IMR-90 (cell line): ENCODE data around the gene PPP1R14D. TPM values are rescaled to one million over a fixed set of nuclear protein-coding genes. Genes with fewer than 3 reads are reported as not detected.

Source experiments
- ATAC-seq: fragments of 200-7000 bp; cut with Tn5 transposase; 2 replicates; pipeline ENCODE4 v1.9.1; 2020; ENCODE audit warnings: low read depth, mild to moderate bottlenecking, moderate library complexity
- BruUV-seq: library from RNA; stranded (reverse); fragments of 400-500 nt; replicated peaks from 2 replicates; lab custom pipeline; 2021; lab: Mats Ljungman, UMichigan
- CTCF ChIA-PET: fragments of 300-600 bp; formaldehyde crosslinking; extraction: SDS; loops from one replicate; lab custom pipeline; 2021; ENCODE audit warnings: antibody characterized with exemption; lab: Yijun Ruan, JAX
- POLR2A ChIA-PET: fragments of 300-600 bp; sonication (Branson Sonifier 250); formaldehyde crosslinking; loops from one replicate; lab custom pipeline; 2022; ENCODE audit warnings: antibody characterized with exemption; ENCODE audit not compliant: unreplicated experiment; lab: Charles Lee
- DNase-seq: peaks from one replicate; pipeline ENCODE4 v3.0.0; 2013
- H2AFZ ChIP-seq: replicated peaks from 2 replicates; pipeline ENCODE3; 2013; ENCODE audit warnings: low read length, mild to moderate bottlenecking; ENCODE audit not compliant: poor library complexity
- H2AK5ac ChIP-seq: 2 replicates; pipeline ENCODE4 v1.6.1; 2013; ENCODE audit warnings: low read depth, low read length, inconsistent platforms
- H2AK9ac ChIP-seq: replicated peaks from 2 replicates; pipeline ENCODE3; 2013; ENCODE audit warnings: mild to moderate bottlenecking, low read depth, low read length, moderate library complexity; ENCODE audit not compliant: poor library complexity
- H2BK120ac ChIP-seq: 2 replicates; pipeline ENCODE4 v1.6.1; 2013; ENCODE audit warnings: low read depth, low read length, inconsistent platforms
- H2BK15ac ChIP-seq: 3 replicates; pipeline ENCODE4 v1.6.1; 2013; ENCODE audit warnings: low read depth, low read length, inconsistent platforms
- H2BK20ac ChIP-seq: 2 replicates; pipeline ENCODE4 v1.6.1; 2013; ENCODE audit warnings: low read depth, mild to moderate bottlenecking, inconsistent platforms, low read length, moderate library complexity
- H2BK5ac ChIP-seq: 2 replicates; pipeline ENCODE4 v1.6.1; 2013; ENCODE audit warnings: mild to moderate bottlenecking, low read depth, low read length, inconsistent platforms; ENCODE audit not compliant: poor library complexity, severe bottlenecking
- H3K14ac ChIP-seq: replicated peaks from 2 replicates; pipeline ENCODE4 v1.6.1; 2013; ENCODE audit warnings: low read depth, low read length, inconsistent platforms
- H3K18ac ChIP-seq: 2 replicates; pipeline ENCODE4 v1.6.1; 2013; ENCODE audit warnings: low read depth, low read length, control low read depth
- H3K23ac ChIP-seq: 2 replicates; pipeline ENCODE4 v1.6.1; 2013; ENCODE audit warnings: low read depth, low read length, inconsistent platforms
- H3K27ac ChIP-seq: 2 replicates; pipeline ENCODE4 v1.5.1; 2013; ENCODE audit warnings: mild to moderate bottlenecking, control low read depth, low read length; ENCODE audit not compliant: insufficient read depth
- H3K27me3 ChIP-seq: 2 replicates; pipeline ENCODE4 v1.6.1; 2013; ENCODE audit warnings: low read length; ENCODE audit not compliant: control insufficient read depth, insufficient read depth
- H3K36me3 ChIP-seq: 2 replicates; pipeline ENCODE4 v1.6.1; 2013; ENCODE audit warnings: low read length, mixed read lengths; ENCODE audit not compliant: control insufficient read depth, insufficient read depth
- H3K4ac ChIP-seq: 2 replicates; pipeline ENCODE4 v1.6.1; 2013; ENCODE audit warnings: low read depth, low read length, inconsistent platforms
- H3K4me1 ChIP-seq: 2 replicates; pipeline ENCODE4 v1.6.1; 2013; ENCODE audit warnings: low read length, mixed read lengths; ENCODE audit not compliant: control insufficient read depth, insufficient read depth
- H3K4me2 ChIP-seq: 2 replicates; pipeline ENCODE4 v1.6.1; 2013; ENCODE audit warnings: low read depth, mild to moderate bottlenecking, control low read depth, low read length, moderate library complexity
- H3K4me3 ChIP-seq: 2 replicates; pipeline ENCODE4 v1.5.1; 2013; ENCODE audit warnings: low read depth, mild to moderate bottlenecking, control low read depth, low read length, moderate library complexity; ENCODE audit not compliant: insufficient read depth
- H3K56ac ChIP-seq: 2 replicates; pipeline ENCODE4 v1.6.1; 2013; ENCODE audit warnings: low read length, inconsistent platforms; ENCODE audit not compliant: insufficient read depth; ENCODE audit errors: extremely low read depth
- H3K79me1 ChIP-seq, 2 experiments: 2 replicates each; pipeline ENCODE4 v1.6.1; 2013; ENCODE audit warnings: low read length in 2 of 2, inconsistent platforms in 1 of 2, low read depth in 1 of 2
- H3K9ac ChIP-seq: 2 replicates; pipeline ENCODE4 v1.6.1; 2013; ENCODE audit warnings: low read depth, low read length, control low read depth
- H3K9me1 ChIP-seq: 2 replicates; pipeline ENCODE4 v1.6.1; 2013; ENCODE audit warnings: low read length, inconsistent platforms; ENCODE audit not compliant: insufficient read depth
- H3K9me3 ChIP-seq: 2 replicates; pipeline ENCODE4 v1.6.1; 2013; ENCODE audit warnings: low read length; ENCODE audit not compliant: control insufficient read depth, insufficient read depth
- H4K20me1 ChIP-seq: 2 replicates; pipeline ENCODE4 v1.6.1; 2013; ENCODE audit warnings: low read length, inconsistent platforms; ENCODE audit not compliant: insufficient read depth
- H4K5ac ChIP-seq: 2 replicates; pipeline ENCODE4 v1.6.1; 2013; ENCODE audit warnings: mild to moderate bottlenecking, low read depth, low read length, control low read depth
- H4K8ac ChIP-seq, 2 experiments: 2 replicates each; pipeline ENCODE4 v1.6.1; 2013; ENCODE audit warnings: low read depth in 2 of 2, low read length in 2 of 2, control low read depth in 1 of 2, inconsistent platforms in 1 of 2
- H4K91ac ChIP-seq: 2 replicates; pipeline ENCODE4 v1.6.1; 2013; ENCODE audit warnings: low read depth, low read length, inconsistent platforms; ENCODE audit not compliant: insufficient read depth
- MAZ ChIP-seq: IDR thresholded peaks from 2 replicates; pipeline ENCODE4 v1.6.1; 2012; ENCODE audit warnings: low read depth, mild to moderate bottlenecking, low read length, improper control_type of control experiment, moderate library complexity, borderline replicate concordance
- MXI1 ChIP-seq: IDR thresholded peaks from 2 replicates; pipeline ENCODE4 v1.6.1; 2012; ENCODE audit warnings: low read depth, mild to moderate bottlenecking, low read length, moderate library complexity, borderline replicate concordance
- POLR2A ChIP-seq: IDR thresholded peaks from 2 replicates; pipeline ENCODE4 v1.6.1; 2012; ENCODE audit warnings: mild to moderate bottlenecking, low read depth, low read length
- SMC3 ChIP-seq: fragments of 150-350 bp; IDR thresholded peaks from 2 replicates; pipeline ENCODE4 v1.6.1; 2016; ENCODE audit warnings: low read depth, mild to moderate bottlenecking, antibody characterized with exemption, low read length, moderate library complexity
- WGBS, 2 experiments: methylation state at CpG; one replicate each; pipeline versions ENCODE4 v1.1.5 to v1.1.7; 2013; ENCODE audit warnings: missing lambda C conversion rate in 2 of 2; ENCODE audit not compliant: insufficient read length in 1 of 2; ENCODE audit errors: extremely low coverage in 2 of 2; 5-methylcytosine and 5-hydroxymethylcytosine counted together
- dilution Hi-C: fragments of 300-500 bp; cut with HindIII; formaldehyde crosslinking; loops from one replicate; pipeline ENCODE4 v1.14.3; 2018; ENCODE audit warnings: low sequenced_read_pairs; ENCODE audit not compliant: unreplicated experiment
- in situ Hi-C: fragments of 300-500 bp; cut with MboI; formaldehyde crosslinking; loops from 3 replicates; pipeline ENCODE4 v1.14.3; 2019; ENCODE audit warnings: low sequenced_read_pairs, inconsistent platforms, mixed read lengths
- intact Hi-C: fragments of 100-400 bp; cut with micrococcal nuclease; formaldehyde crosslinking; loops from 2 replicates; pipeline ENCODE4 v1.10.0; 2022
- polyA plus RNA-seq, 3 experiments: library from polyadenylated mRNA; depleted of rRNA; stranded (reverse); fragments of >200 nt; gene quantifications; 2 replicates each; pipeline ENCODE4 v1.2.3, GENCODE V29; 2012; ENCODE audit warnings: low replicate concordance in 1 of 3
- total RNA-seq: library from RNA; depleted of rRNA; stranded (reverse); fragments of >200 nt; gene quantifications from 2 replicates; pipeline ENCODE4 v1.2.3, GENCODE V29; 2012
- TF ChIP-seq, protein P1 (sequence below): conservative IDR thresholded peaks from 2 replicates; pipeline ENCODE4 v1.5.1; 2012; ENCODE audit warnings: mild to moderate bottlenecking, low read depth, low read length, improper control_type of control experiment
- TF ChIP-seq, protein P2 (sequence below): fragments of 150-350 bp; IDR thresholded peaks from 2 replicates; pipeline ENCODE4 v1.6.1; 2017; ENCODE audit warnings: mild to moderate bottlenecking, antibody characterized with exemption, low read length, low read depth

Gene PPP1R14D
- total and polyA plus RNA-seq, 2 of the 4 experiments (the other 2 are of a cell fraction) = not detected

DNA sequence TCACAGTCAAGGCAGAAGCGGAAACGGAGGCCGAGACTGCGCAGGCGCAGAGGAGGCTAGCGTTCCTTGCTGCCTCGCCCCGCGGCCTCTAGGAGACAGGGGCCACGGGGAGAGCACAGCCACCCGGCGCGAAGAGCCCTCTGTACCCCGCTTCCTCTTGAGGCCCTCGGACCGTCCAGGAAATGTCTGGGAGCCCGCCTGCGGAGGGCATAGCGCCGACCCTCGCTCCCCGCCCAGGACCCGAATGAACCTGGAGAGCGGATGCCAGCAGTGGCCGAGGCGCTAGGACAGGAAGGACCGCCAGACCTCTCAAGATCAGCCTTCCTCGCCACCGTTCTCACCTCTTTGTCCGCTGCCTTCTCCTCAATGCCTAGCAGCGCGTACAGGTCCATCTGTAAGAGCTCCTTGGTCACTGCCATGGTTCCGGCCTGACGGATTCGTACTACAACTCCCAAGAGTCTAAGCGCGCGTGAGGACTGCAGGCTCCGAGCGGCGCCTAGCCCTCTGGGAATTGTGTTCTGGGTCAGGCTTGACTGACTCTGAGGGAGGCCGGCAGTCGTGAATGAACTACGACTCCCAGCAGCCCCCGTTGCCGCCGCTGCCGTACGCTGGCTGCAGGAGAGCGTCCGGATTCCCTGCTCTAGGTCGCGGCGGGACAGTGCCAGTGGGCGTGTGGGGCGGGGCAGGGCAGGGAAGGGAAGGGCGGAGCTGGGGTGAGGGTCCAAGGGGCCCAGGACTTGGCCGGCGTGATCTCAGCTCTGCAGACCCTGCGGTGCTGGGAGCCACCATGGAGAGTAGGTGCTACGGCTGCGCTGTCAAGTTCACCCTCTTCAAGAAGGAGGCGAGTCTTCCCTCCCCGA is 21.2 kb downstream of the PPP1R14D start, which contains the start of the genes DNAJC17 and ZFYVE19:
DNAJC17 (minus strand) TSS at position 446 of the 860 bp plus-strand sequence; CDS start at position 419, 27 bp downstream.
ZFYVE19 (plus strand) TSS at position 62 of the 860 bp plus-strand sequence; CDS start at position 563, 501 bp downstream.
- intact Hi-C loops (loop anchor here (1.0 kb wide), 1 partner anchor 37 kb away; the partner anchor contains the start of gene SPINT1), dilution Hi-C loops (no loop called here), in situ Hi-C loops (no loop called here)
- peak within 1 kb of the TSS; percentile 82 for H2BK120ac ChIP-seq
- H4K20me1 ChIP-seq = no peaks in the 10 kb centered on the region
- peak within 1 kb of the TSS; percentile 91 for H3K56ac ChIP-seq
- H3K4ac ChIP-seq = peak within 1 kb of the TSS; percentile 98
- ATAC-seq (peak; percentile 98), DNase-seq (peak; percentile 97)
- TF ChIP-seq, protein P1, sequence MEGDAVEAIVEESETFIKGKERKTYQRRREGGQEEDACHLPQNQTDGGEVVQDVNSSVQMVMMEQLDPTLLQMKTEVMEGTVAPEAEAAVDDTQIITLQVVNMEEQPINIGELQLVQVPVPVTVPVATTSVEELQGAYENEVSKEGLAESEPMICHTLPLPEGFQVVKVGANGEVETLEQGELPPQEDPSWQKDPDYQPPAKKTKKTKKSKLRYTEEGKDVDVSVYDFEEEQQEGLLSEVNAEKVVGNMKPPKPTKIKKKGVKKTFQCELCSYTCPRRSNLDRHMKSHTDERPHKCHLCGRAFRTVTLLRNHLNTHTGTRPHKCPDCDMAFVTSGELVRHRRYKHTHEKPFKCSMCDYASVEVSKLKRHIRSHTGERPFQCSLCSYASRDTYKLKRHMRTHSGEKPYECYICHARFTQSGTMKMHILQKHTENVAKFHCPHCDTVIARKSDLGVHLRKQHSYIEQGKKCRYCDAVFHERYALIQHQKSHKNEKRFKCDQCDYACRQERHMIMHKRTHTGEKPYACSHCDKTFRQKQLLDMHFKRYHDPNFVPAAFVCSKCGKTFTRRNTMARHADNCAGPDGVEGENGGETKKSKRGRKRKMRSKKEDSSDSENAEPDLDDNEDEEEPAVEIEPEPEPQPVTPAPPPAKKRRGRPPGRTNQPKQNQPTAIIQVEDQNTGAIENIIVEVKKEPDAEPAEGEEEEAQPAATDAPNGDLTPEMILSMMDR = no peak
- peak; percentile 29; the same call in 1 of the 2 replicates for TF ChIP-seq MXI1
- no peak for TF ChIP-seq SMC3
- peak; percentile 33; the same call in 1 of the 2 replicates for TF ChIP-seq MAZ
- TF ChIP-seq, protein P2, sequence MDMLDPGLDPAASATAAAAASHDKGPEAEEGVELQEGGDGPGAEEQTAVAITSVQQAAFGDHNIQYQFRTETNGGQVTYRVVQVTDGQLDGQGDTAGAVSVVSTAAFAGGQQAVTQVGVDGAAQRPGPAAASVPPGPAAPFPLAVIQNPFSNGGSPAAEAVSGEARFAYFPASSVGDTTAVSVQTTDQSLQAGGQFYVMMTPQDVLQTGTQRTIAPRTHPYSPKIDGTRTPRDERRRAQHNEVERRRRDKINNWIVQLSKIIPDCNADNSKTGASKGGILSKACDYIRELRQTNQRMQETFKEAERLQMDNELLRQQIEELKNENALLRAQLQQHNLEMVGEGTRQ = peak; percentile 27; the same call in 1 of the 2 replicates
- peak; percentile 49; the same call in 1 of the 2 replicates for TF ChIP-seq POLR2A
- peak within 1 kb of the TSS; percentile 97 for H3K14ac ChIP-seq
- H3K79me1 ChIP-seq = peaks cover 33 to 56% of the 10 kb centered on the region in 2 experiments
- H4K8ac ChIP-seq = peak within 1 kb of the TSS; percentile 98 to 100
- peak within 1 kb of the TSS; percentile 97 for H2AFZ ChIP-seq
- WGBS, 2 experiments = 1% methylated on average over 38 of the region's 64 CpGs; no CpG with 5 or more reads in 1 of the 2 experiments
- no TSS peak for BruUV-seq
- H2BK15ac ChIP-seq = peak within 1 kb of the TSS; percentile 92; the same call in 1 of the 3 replicates
- H3K9ac ChIP-seq = peak within 1 kb of the TSS; percentile 95
- peak within 1 kb of the TSS; percentile 91 for H3K18ac ChIP-seq
- peak within 1 kb of the TSS; percentile 97 for H4K5ac ChIP-seq
- H4K91ac ChIP-seq = peak within 1 kb of the TSS; percentile 99
- peak within 1 kb of the TSS; percentile 91 for H2BK5ac ChIP-seq
- H2AK9ac ChIP-seq = peak within 1 kb of the TSS; percentile 90
- H3K27me3 ChIP-seq = no peaks in the 10 kb centered on the region
- H3K9me3 ChIP-seq = no peaks in the 10 kb centered on the region
- H2AK5ac ChIP-seq = peak within 1 kb of the TSS; percentile 96
- H2BK20ac ChIP-seq = 0 out of 2 replicates have a peak within 1 kb of the TSS, but pooled peaks have one; percentile 8
- POLR2A ChIA-PET = interaction anchor here (0.5 to 0.6 kb wide), 2 partner anchors 128 to 129 kb away, joined by 3 to 6 read pairs; no protein-coding TSS in a partner anchor
- peaks cover 8% of the 10 kb centered on the region; the same call in 1 of the 2 replicates for H3K36me3 ChIP-seq
- CTCF ChIA-PET = no interaction called here
- peak within 1 kb of the TSS; percentile 97 for H3K23ac ChIP-seq
- peaks cover 6% of the 10 kb centered on the region for H3K4me1 ChIP-seq
- peaks cover 3% of the 10 kb centered on the region; the same call in 1 of the 2 replicates for H3K9me1 ChIP-seq
- H3K27ac ChIP-seq = peak within 1 kb of the TSS; percentile 88
- peak within 1 kb of the TSS; percentile 82 for H3K4me3 ChIP-seq
- peak within 1 kb of the TSS; percentile 94 for H3K4me2 ChIP-seq
